GM23248 (cell line): ENCODE results near the gene CD59. TPM values are rescaled to one million over a fixed set of nuclear protein-coding genes. Genes with fewer than 3 reads are reported as not detected.

Source experiments
- DNase-seq: peaks from one replicate; pipeline ENCODE4 v3.0.0-alpha.2; 2015
- H2AFZ ChIP-seq: fragments of 200-600 bp; sonication (generic); 2 replicates; pipeline ENCODE4 v1.6.1; 2016; ENCODE audit warnings: antibody characterized with exemption
- H3F3A ChIP-seq: fragments of 200-600 bp; sonication (generic); 2 replicates; pipeline ENCODE4 v1.6.1; 2016; ENCODE audit warnings: mild to moderate bottlenecking, antibody characterized with exemption, mixed run types; ENCODE audit not compliant: insufficient read depth
- H3K27ac ChIP-seq: fragments of 200-600 bp; sonication (generic); 2 replicates; pipeline ENCODE4 v1.5.1; 2016; ENCODE audit warnings: mild to moderate bottlenecking
- H3K27me3 ChIP-seq: fragments of 200-600 bp; sonication (generic); replicated peaks from 2 replicates; pipeline ENCODE4 v1.6.1; 2016; ENCODE audit warnings: mild to moderate bottlenecking; ENCODE audit not compliant: insufficient read depth
- H3K36me3 ChIP-seq: fragments of 200-600 bp; sonication (generic); 2 replicates; pipeline ENCODE4 v1.6.1; 2016; ENCODE audit warnings: low read depth, mild to moderate bottlenecking
- H3K4me1 ChIP-seq: fragments of 200-600 bp; sonication (generic); 2 replicates; pipeline ENCODE4 v1.6.1; 2016; ENCODE audit warnings: mild to moderate bottlenecking; ENCODE audit not compliant: insufficient read depth
- H3K4me2 ChIP-seq: fragments of 200-600 bp; sonication (generic); one replicate; pipeline ENCODE4 v1.6.1; 2016; ENCODE audit warnings: mild to moderate bottlenecking; ENCODE audit not compliant: unreplicated experiment
- H3K4me3 ChIP-seq: fragments of 200-600 bp; sonication (generic); 2 replicates; pipeline ENCODE4 v1.5.1; 2016; ENCODE audit warnings: mild to moderate bottlenecking
- H3K79me2 ChIP-seq: fragments of 200-600 bp; sonication (generic); 2 replicates; pipeline ENCODE4 v1.6.1; 2016; ENCODE audit warnings: mild to moderate bottlenecking; ENCODE audit not compliant: insufficient read depth
- H3K9ac ChIP-seq: fragments of 200-600 bp; sonication (generic); 2 replicates; pipeline ENCODE4 v1.6.1; 2016; ENCODE audit warnings: mild to moderate bottlenecking
- H3K9me2 ChIP-seq: fragments of 200-600 bp; sonication (generic); 2 replicates; pipeline ENCODE4 v1.6.1; 2016; ENCODE audit warnings: mixed run types, mild to moderate bottlenecking, moderate library complexity; ENCODE audit not compliant: insufficient read depth
- H3K9me3 ChIP-seq: fragments of 200-600 bp; sonication (generic); one replicate; pipeline ENCODE4 v1.6.1; 2017; ENCODE audit warnings: low read depth
- H4K20me1 ChIP-seq: fragments of 200-600 bp; sonication (generic); 2 replicates; pipeline ENCODE4 v1.6.0; 2016; ENCODE audit not compliant: insufficient read depth
- EZH2 ChIP-seq: fragments of 200-600 bp; sonication (generic); IDR thresholded peaks from 2 replicates; pipeline ENCODE4 v1.6.1; 2018; ENCODE audit warnings: antibody characterized with exemption, mild to moderate bottlenecking; ENCODE audit not compliant: insufficient read depth, poor library complexity, severe bottlenecking
- EZH2phosphoT487 ChIP-seq: fragments of 200-600 bp; sonication (generic); IDR thresholded peaks from 2 replicates; pipeline ENCODE4 v1.6.1; 2018; ENCODE audit warnings: antibody characterized with exemption, moderate library complexity, mild to moderate bottlenecking, low read depth; ENCODE audit not compliant: insufficient read depth
- WGBS, 2 experiments: methylation state at CpG; one replicate each; pipeline ENCODE4 v1.1.6; 2015 to 2017; ENCODE audit warnings: low lambda C conversion rate in 2 of 2, low coverage in 1 of 2; ENCODE audit errors: missing lambda C conversion rate in 2 of 2; 5-methylcytosine and 5-hydroxymethylcytosine counted together
- in situ Hi-C: fragments of 300-500 bp; cut with MboI; formaldehyde crosslinking; loops from 2 replicates; pipeline ENCODE4 v1.15.0; 2020
- polyA plus RNA-seq: library from polyadenylated mRNA; unstranded; fragments of >200 nt; fragmentation: Nextera tagmentation; extraction: Ambion mirVana; gene quantifications from 2 replicates; pipeline ENCODE4 v1.2.1, GENCODE V29; 2016
- total RNA-seq: library from RNA; depleted of rRNA; stranded (reverse); fragments of >200 nt; shearing (Covaris generic); gene quantifications from 2 replicates; pipeline ENCODE4 v1.2.3, GENCODE V29; 2014

Gene CD59
- total and polyA plus RNA-seq, 2 experiments from 2014 or later = 1,314 to 2,015 TPM

DNA sequence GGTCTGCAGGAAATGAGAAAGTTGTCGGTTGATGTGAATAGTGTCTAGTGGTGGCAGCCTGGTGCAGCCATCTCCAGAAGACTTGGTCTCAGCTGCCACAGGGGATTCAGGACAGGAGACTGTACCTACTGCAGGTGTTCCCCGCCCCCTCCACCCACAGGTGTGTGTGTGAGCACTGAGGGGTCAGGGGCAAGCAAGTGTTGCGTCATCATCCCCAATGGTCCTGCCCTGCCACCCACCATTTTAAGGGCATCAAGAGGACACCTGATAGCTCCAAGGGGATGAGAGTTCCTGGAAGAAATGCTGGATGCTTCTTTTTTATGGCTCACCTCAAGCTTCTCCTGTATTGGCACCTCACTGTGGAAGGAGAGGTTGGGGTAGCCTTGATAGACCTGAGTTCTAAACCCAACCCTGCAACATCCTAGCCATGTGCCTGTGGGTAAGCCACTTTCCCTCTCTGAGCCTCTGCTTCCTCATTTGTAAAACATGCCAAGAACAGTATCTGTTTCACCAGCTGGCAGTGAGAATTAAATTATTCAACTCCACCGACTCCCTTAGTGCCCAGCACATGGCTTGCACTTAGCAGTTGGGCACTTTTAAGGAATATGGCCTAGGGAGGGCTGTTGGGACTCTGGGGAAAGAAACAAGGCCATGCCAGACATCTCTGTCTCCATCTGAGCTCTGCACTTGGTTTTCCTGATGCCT, 41.7 kb downstream of the CD59 start:
- WGBS, 2 experiments = 88% methylated on average over 4 of the region's 4 CpGs
- H3K4me3 ChIP-seq = no peak overlapping the region
- no peak overlapping the region for H2AFZ ChIP-seq
- H3K9ac ChIP-seq = no peak overlapping the region
- no peaks in the 10 kb centered on the region for H3K9me2 ChIP-seq
- no peaks in the 10 kb centered on the region for H3K79me2 ChIP-seq
- no peak for TF ChIP-seq EZH2
- TF ChIP-seq EZH2phosphoT487 = no peak
- no peak for DNase-seq
- no peaks in the 10 kb centered on the region for H3K27me3 ChIP-seq
- no peaks in the 10 kb centered on the region for H3K9me3 ChIP-seq
- no peaks in the 10 kb centered on the region for H4K20me1 ChIP-seq
- H3K27ac ChIP-seq = no peak overlapping the region
- H3K4me1 ChIP-seq = peaks cover 43% of the 10 kb centered on the region
- no peaks in the 10 kb centered on the region for H3K36me3 ChIP-seq
- in situ Hi-C loops = no loop called here
- no peak overlapping the region for H3K4me2 ChIP-seq
- H3F3A ChIP-seq = peaks cover 43% of the 10 kb centered on the region

DNA sequence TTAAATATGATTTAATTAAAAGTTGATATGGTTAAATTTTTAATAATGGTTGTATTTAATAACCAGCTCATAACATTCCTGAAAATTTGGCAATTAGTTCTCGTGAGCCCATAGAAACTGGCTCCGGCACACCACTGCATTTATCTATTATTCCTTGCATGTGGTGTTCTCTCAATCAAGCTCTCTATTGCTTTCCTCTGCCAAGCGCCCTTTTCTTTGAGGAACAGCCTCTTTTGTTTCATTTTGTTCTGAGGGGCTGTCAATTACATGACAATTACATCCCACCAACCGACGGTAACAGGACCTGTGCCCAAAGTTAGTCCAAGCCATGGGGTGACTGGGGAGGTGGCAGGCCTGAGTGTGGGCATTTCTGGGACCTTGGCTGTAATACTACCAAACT, 43.7 kb downstream of the CD59 start:
- H4K20me1 ChIP-seq = no peaks in the 10 kb centered on the region
- no peaks in the 10 kb centered on the region for H3K9me3 ChIP-seq
- no peaks in the 10 kb centered on the region for H3K36me3 ChIP-seq
- 8 to 10% methylated on average over 5 of the region's 5 CpGs for WGBS, 2 experiments
- no peaks in the 10 kb centered on the region for H3K27me3 ChIP-seq
- no peak for TF ChIP-seq EZH2phosphoT487
- TF ChIP-seq EZH2 = no peak
- no peaks in the 10 kb centered on the region for H3K79me2 ChIP-seq
- peak overlapping the region; percentile 82 for H3K9ac ChIP-seq
- peak overlapping the region; percentile 81 for H3K4me2 ChIP-seq
- peak overlapping the region; percentile 98 for H3K27ac ChIP-seq
- peaks cover 62% of the 10 kb centered on the region for H3F3A ChIP-seq
- H2AFZ ChIP-seq = no peak overlapping the region
- H3K9me2 ChIP-seq = no peaks in the 10 kb centered on the region
- DNase-seq = no peak
- in situ Hi-C loops = no loop called here
- H3K4me1 ChIP-seq = peaks cover 58% of the 10 kb centered on the region
- peak overlapping the region; percentile 54 for H3K4me3 ChIP-seq

DNA sequence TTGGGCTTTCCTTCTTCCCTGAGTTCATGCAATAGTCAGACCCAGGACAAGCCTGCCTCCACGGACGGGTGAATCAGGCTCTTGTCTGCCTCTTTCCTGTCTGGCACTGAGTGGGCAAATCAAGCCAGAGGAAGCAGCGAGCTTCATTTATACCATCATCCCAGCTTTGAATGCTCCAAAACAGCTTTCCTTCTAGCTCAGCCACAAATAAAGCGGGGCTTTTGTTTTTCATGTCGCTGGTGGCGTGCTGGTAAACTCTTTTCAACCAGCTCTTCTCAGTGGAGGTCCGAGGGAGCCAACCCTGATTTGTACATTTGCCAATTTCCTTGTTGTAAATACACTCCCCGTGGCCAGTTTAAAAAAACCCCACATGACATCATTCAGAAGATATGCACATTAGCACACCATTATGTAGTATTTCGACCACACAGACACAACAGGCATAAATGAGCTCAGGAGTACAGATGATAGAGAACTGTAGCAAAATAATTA, 44.2 kb downstream of the CD59 start:
- H3K79me2 ChIP-seq = no peaks in the 10 kb centered on the region
- in situ Hi-C loops = no loop called here
- no peaks in the 10 kb centered on the region for H3K9me3 ChIP-seq
- H3K9ac ChIP-seq = peak overlapping the region; percentile 82
- H3K27ac ChIP-seq = peak overlapping the region; percentile 98
- peaks cover 67% of the 10 kb centered on the region for H3F3A ChIP-seq
- H3K4me1 ChIP-seq = peaks cover 58% of the 10 kb centered on the region
- peak overlapping the region; percentile 54 for H3K4me3 ChIP-seq
- WGBS, 2 experiments = 1 to 2% methylated on average over 9 of the region's 9 CpGs
- no peaks in the 10 kb centered on the region for H4K20me1 ChIP-seq
- no peak for TF ChIP-seq EZH2
- no peak for TF ChIP-seq EZH2phosphoT487
- peak; percentile 98 for DNase-seq
- no peaks in the 10 kb centered on the region for H3K9me2 ChIP-seq
- H3K27me3 ChIP-seq = no peaks in the 10 kb centered on the region
- no peaks in the 10 kb centered on the region for H3K36me3 ChIP-seq
- peak overlapping the region; percentile 81 for H3K4me2 ChIP-seq
- 0 out of 2 replicates have a peak overlapping the region, but pooled peaks have one; percentile 15 for H2AFZ ChIP-seq

DNA sequence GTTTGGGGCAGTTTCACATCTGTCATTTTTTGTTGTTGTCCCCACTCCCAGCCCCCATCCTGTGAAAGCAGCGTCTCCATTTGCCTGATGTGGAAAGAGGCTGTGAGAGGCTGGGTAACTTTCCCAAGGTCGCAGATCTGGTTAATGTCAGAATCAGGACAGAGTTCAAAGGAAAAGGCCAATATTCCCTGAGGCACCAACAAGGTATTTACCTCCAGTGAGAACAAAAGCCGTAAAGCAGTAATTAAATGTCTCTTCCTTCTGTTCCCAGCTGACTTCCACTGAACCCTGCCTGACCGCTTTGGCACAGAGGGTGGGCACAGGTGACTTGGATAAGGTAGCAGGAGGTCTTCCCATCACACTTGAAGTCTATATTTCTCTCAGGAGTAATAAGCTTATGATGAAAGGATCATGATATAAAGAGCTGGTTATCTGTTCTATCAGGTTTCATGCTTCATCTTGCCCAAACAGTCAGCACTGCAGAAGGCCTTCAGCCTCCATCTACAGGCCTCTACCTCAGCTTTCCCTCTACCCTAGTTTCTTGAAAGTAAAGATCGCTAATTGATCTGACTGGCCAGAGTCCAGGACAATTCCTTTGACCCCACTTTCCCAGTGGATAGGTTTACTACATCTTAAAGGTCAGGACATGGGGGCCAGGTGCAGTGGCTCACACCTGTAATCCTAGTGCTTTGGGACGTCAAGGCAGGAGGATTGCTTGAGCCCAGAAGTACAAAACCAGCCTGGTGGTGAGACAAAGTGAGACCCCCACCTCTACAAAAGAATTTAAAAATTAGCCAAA, 45.0 kb downstream of the CD59 start:
- WGBS, 2 experiments = 15 to 16% methylated on average over 6 of the region's 6 CpGs
- Histone ChIP-seq H3K27me3 (no peaks in the 10 kb centered on the region), H3K4me3 (peak overlapping the region; percentile 54), H3K9ac (peak overlapping the region; percentile 82), H3K9me2 (no peaks in the 10 kb centered on the region), H3K9me3 (no peaks in the 10 kb centered on the region), H3K79me2 (no peaks in the 10 kb centered on the region), H3K4me1 (peaks cover 58% of the 10 kb centered on the region), H2AFZ (no peak overlapping the region), H4K20me1 (no peaks in the 10 kb centered on the region), H3K36me3 (no peaks in the 10 kb centered on the region), H3K4me2 (peak overlapping the region; percentile 81), H3F3A (peaks cover 67% of the 10 kb centered on the region), H3K27ac (peak overlapping the region; percentile 98)
- TF ChIP-seq EZH2phosphoT487 (no peak), EZH2 (no peak)
- DNase-seq = peak; percentile 40
- in situ Hi-C loops = no loop called here
